WTC11 (cell line): Measurements from ENCODE around the gene SPTLC3. TPM values are rescaled to one million over a fixed set of nuclear protein-coding genes. Genes with fewer than 3 reads are reported as not detected.

Source experiments
- ATAC-seq: fragments of 200-7000 bp; cut with Tn5 transposase; 2 replicates; pipeline ENCODE4 v1.10.0; 2021; ENCODE audit warnings: mild to moderate bottlenecking, moderate library complexity
- CTCF ChIA-PET: fragments of 300-600 bp; sonication (Branson Sonifier 250); formaldehyde crosslinking; loops from one replicate; lab custom pipeline; 2021; ENCODE audit warnings: antibody characterized with exemption; lab: Charles Lee
- POLR2A ChIA-PET: fragments of 350-600 bp; sonication (Branson Sonifier 250); formaldehyde crosslinking; loops from one replicate; lab custom pipeline; 2021; ENCODE audit warnings: antibody characterized with exemption; lab: Charles Lee
- DNase-seq: peaks from one replicate; pipeline ENCODE4 v3.0.0; 2021; ENCODE audit warnings: low spot score
- H3K27ac Mint-ChIP-seq: 2 replicates; pipeline ENCODE4 v1.8.0; 2021; ENCODE audit warnings: mixed read lengths
- H3K27me3 Mint-ChIP-seq: 2 replicates; pipeline ENCODE4 v1.8.0; 2021; ENCODE audit warnings: low read depth, mild to moderate bottlenecking, moderate library complexity, mixed read lengths
- H3K36me3 Mint-ChIP-seq: 2 replicates; pipeline ENCODE4 v1.8.0; 2021; ENCODE audit warnings: mixed read lengths
- H3K4me1 Mint-ChIP-seq: 2 replicates; pipeline ENCODE4 v1.8.0; 2022; ENCODE audit warnings: mixed read lengths
- H3K4me3 Mint-ChIP-seq: 2 replicates; pipeline ENCODE4 v1.8.0; 2021; ENCODE audit warnings: mild to moderate bottlenecking, moderate library complexity, mixed read lengths
- H3K9me3 Mint-ChIP-seq: 2 replicates; pipeline ENCODE4 v1.8.0; 2021; ENCODE audit warnings: mixed read lengths
- AR ChIP-seq: fragments of 250-450 bp; sonication (Bioruptor Pico); IDR thresholded peaks from 2 replicates; pipeline ENCODE4 v1.9.0; 2021; ENCODE audit warnings: mild to moderate bottlenecking
- CREM ChIP-seq: sonication (generic); formaldehyde crosslinking; IDR thresholded peaks from 2 replicates; pipeline ENCODE4 v1.8.1; 2022; ENCODE audit warnings: mild to moderate bottlenecking, missing genetic modification reagents, moderate library complexity
- E2F4 ChIP-seq: sonication (generic); formaldehyde crosslinking; IDR thresholded peaks from 2 replicates; pipeline ENCODE4 v1.8.1; 2022; ENCODE audit warnings: low read depth, mild to moderate bottlenecking, moderate library complexity, missing genetic modification reagents, borderline replicate concordance
- GRHL2 ChIP-seq: fragments of 250-450 bp; sonication (Bioruptor Pico); IDR thresholded peaks from 2 replicates; pipeline ENCODE4 v1.8.0; 2022; ENCODE audit warnings: mild to moderate bottlenecking, moderate library complexity; ENCODE audit not compliant: insufficient replicate concordance, severe bottlenecking
- IRF2 ChIP-seq: sonication (generic); formaldehyde crosslinking; IDR thresholded peaks from 2 replicates; pipeline ENCODE4 v1.8.0; 2022; ENCODE audit warnings: low read depth, missing genetic modification reagents, borderline replicate concordance
- NFYB ChIP-seq: sonication (generic); formaldehyde crosslinking; conservative IDR thresholded peaks from 2 replicates; pipeline ENCODE4 v1.8.0; 2022; ENCODE audit warnings: low read depth, missing genetic modification reagents
- NR1H2 ChIP-seq: sonication (generic); formaldehyde crosslinking; IDR thresholded peaks from 2 replicates; pipeline ENCODE4 v1.9.0; 2021; ENCODE audit warnings: mild to moderate bottlenecking, moderate library complexity, missing genetic modification reagents
- PRDM15 ChIP-seq: sonication (generic); formaldehyde crosslinking; IDR thresholded peaks from 2 replicates; pipeline ENCODE4 v1.8.0; 2022; ENCODE audit warnings: missing genetic modification reagents
- USF1 ChIP-seq: sonication (generic); formaldehyde crosslinking; IDR thresholded peaks from 2 replicates; pipeline ENCODE4 v1.8.0; 2022; ENCODE audit warnings: mild to moderate bottlenecking, missing genetic modification reagents
- USF2 ChIP-seq: sonication (generic); formaldehyde crosslinking; IDR thresholded peaks from 2 replicates; pipeline ENCODE4 v1.8.1; 2023; ENCODE audit warnings: mild to moderate bottlenecking, missing genetic modification reagents, moderate library complexity
- ZNF263 ChIP-seq: sonication (generic); formaldehyde crosslinking; IDR thresholded peaks from 2 replicates; pipeline ENCODE4 v1.8.1; 2022; ENCODE audit warnings: low read depth, mild to moderate bottlenecking, moderate library complexity, missing genetic modification reagents
- total RNA-seq: library from RNA; stranded (reverse); gene quantifications from 3 replicates; pipeline ENCODE4 v1.2.3, GENCODE V29; 2021
- TF ChIP-seq, protein P1 (sequence below): sonication (generic); formaldehyde crosslinking; IDR thresholded peaks from 2 replicates; pipeline ENCODE4 v1.8.0; 2023; ENCODE audit warnings: mild to moderate bottlenecking, missing genetic modification reagents
- TF ChIP-seq, protein P2 (sequence below): fragments of 250-450 bp; sonication (Bioruptor Pico); IDR thresholded peaks from 2 replicates; pipeline ENCODE4 v1.8.0; 2021; ENCODE audit warnings: mild to moderate bottlenecking
- TF ChIP-seq, protein P3 (sequence below): sonication (generic); formaldehyde crosslinking; IDR thresholded peaks from 2 replicates; pipeline ENCODE4 v1.8.1; 2023; ENCODE audit warnings: mild to moderate bottlenecking, missing genetic modification reagents

SPTLC3 gene
- total RNA-seq, 1 experiment from 2014 or later = 0.13 TPM

- ATAC-seq (no peak), DNase-seq (no peak)
- Mint-ChIP-seq H3K27ac (no peak overlapping the region), H3K4me1 (no peaks in the 10 kb centered on the region; the same call in 1 of the 2 replicates), H3K4me3 (no peak overlapping the region), H3K27me3 (no peaks in the 10 kb centered on the region), H3K9me3 (no peaks in the 10 kb centered on the region), H3K36me3 (no peaks in the 10 kb centered on the region)
- CTCF ChIA-PET = no interaction called here
- TF ChIP-seq, protein P1, sequence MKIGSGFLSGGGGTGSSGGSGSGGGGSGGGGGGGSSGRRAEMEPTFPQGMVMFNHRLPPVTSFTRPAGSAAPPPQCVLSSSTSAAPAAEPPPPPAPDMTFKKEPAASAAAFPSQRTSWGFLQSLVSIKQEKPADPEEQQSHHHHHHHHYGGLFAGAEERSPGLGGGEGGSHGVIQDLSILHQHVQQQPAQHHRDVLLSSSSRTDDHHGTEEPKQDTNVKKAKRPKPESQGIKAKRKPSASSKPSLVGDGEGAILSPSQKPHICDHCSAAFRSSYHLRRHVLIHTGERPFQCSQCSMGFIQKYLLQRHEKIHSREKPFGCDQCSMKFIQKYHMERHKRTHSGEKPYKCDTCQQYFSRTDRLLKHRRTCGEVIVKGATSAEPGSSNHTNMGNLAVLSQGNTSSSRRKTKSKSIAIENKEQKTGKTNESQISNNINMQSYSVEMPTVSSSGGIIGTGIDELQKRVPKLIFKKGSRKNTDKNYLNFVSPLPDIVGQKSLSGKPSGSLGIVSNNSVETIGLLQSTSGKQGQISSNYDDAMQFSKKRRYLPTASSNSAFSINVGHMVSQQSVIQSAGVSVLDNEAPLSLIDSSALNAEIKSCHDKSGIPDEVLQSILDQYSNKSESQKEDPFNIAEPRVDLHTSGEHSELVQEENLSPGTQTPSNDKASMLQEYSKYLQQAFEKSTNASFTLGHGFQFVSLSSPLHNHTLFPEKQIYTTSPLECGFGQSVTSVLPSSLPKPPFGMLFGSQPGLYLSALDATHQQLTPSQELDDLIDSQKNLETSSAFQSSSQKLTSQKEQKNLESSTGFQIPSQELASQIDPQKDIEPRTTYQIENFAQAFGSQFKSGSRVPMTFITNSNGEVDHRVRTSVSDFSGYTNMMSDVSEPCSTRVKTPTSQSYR = no peak
- no peak for TF ChIP-seq IRF2 (CRISPR knock-in tag)
- peak; percentile 74 for TF ChIP-seq USF2 (CRISPR knock-in tag)
- no peak for TF ChIP-seq E2F4 (CRISPR knock-in tag)
- no peak for TF ChIP-seq PRDM15
- TF ChIP-seq USF1 (CRISPR knock-in tag) = peak; percentile 65; the same call in 1 of the 2 replicates
- TF ChIP-seq CREM (CRISPR knock-in tag) = no peak
- POLR2A ChIA-PET = interaction anchor here (0.6 kb wide), 1 partner anchor 942 kb away, joined by 5 read pairs; no protein-coding TSS in a partner anchor
These were observed 130.8 kb downstream of the SPTLC3 start for GRCh38 chr20:13139459-13140150.

- Mint-ChIP-seq H3K4me1 (no peaks in the 10 kb centered on the region; the same call in 1 of the 2 replicates), H3K27ac (no peak overlapping the region), H3K27me3 (no peaks in the 10 kb centered on the region), H3K9me3 (no peaks in the 10 kb centered on the region), H3K4me3 (no peak overlapping the region), H3K36me3 (no peaks in the 10 kb centered on the region)
- ChIA-PET CTCF (no interaction called here), POLR2A (no interaction called here)
- ATAC-seq (no peak), DNase-seq (no peak)
- TF ChIP-seq AR (CRISPR knock-in tag) = no peak
- TF ChIP-seq, protein P2, sequence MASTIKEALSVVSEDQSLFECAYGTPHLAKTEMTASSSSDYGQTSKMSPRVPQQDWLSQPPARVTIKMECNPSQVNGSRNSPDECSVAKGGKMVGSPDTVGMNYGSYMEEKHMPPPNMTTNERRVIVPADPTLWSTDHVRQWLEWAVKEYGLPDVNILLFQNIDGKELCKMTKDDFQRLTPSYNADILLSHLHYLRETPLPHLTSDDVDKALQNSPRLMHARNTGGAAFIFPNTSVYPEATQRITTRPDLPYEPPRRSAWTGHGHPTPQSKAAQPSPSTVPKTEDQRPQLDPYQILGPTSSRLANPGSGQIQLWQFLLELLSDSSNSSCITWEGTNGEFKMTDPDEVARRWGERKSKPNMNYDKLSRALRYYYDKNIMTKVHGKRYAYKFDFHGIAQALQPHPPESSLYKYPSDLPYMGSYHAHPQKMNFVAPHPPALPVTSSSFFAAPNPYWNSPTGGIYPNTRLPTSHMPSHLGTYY (CRISPR knock-in tag) = no peak
- TF ChIP-seq GRHL2 (CRISPR knock-in tag) = no peak
- TF ChIP-seq, protein P3, sequence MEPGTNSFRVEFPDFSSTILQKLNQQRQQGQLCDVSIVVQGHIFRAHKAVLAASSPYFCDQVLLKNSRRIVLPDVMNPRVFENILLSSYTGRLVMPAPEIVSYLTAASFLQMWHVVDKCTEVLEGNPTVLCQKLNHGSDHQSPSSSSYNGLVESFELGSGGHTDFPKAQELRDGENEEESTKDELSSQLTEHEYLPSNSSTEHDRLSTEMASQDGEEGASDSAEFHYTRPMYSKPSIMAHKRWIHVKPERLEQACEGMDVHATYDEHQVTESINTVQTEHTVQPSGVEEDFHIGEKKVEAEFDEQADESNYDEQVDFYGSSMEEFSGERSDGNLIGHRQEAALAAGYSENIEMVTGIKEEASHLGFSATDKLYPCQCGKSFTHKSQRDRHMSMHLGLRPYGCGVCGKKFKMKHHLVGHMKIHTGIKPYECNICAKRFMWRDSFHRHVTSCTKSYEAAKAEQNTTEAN (CRISPR knock-in tag) = no peak
- TF ChIP-seq NR1H2 (CRISPR knock-in tag) = no peak
- no peak for TF ChIP-seq ZNF263
- TF ChIP-seq NFYB (CRISPR knock-in tag) = no peak
These were observed 131.4 kb downstream of the SPTLC3 start for GRCh38 chr20:13140201-13140600.
